Erythroblast (primary cell): ENCODE data around the gene GYG2.

Experiments
- GATA1 ChIP-seq: IDR thresholded peaks from 2 replicates; pipeline ENCODE4 v1.6.1; 2011; ENCODE audit warnings: low read depth, mild to moderate bottlenecking, control low read depth, low read length, moderate library complexity
- POLR2A ChIP-seq: IDR thresholded peaks from 2 replicates; pipeline ENCODE4 v1.6.1; 2011; ENCODE audit warnings: mild to moderate bottlenecking, low read length

DNA sequence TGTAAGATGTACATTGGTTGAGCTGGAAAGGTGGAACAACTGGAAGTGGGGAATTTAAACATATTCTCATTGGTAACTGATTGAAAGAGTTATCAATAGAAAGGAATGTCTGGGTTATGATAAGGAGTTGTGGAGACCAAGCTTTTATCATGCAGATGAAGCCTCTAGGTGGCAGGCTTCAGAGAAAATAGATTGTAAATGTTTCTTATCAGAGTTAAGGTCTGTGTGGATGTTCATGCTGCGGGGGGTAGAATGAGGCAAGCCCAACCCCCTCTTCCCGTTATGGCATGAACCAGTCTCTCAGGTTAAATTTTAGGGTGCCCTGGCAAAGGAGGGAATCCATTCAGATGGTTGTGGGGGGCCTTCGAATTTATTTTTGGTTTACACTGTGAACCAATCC, 84.4 kb downstream of the GYG2 start:
- no peak for TF ChIP-seq POLR2A
- TF ChIP-seq GATA1: no peak
